ENCODE results near the gene OR10A4.
"Not testable (repeated sequence)": the region's sequence is repeated elsewhere in the genome, so short reads cannot be mapped to it uniquely, and the experiment has no call there.

Gene OR10A4

GRCh38 chr11:6895010-6895409, 18.6 kb downstream of the OR10A4 start:
- no peak for DNase-seq (ENCODE audit: low read depth in 2 of 2)

GRCh38 chr11:6898911-6899310, 22.5 kb downstream of the OR10A4 start:
- no peak for DNase-seq (ENCODE audit: low read depth in 2 of 2)

DNA sequence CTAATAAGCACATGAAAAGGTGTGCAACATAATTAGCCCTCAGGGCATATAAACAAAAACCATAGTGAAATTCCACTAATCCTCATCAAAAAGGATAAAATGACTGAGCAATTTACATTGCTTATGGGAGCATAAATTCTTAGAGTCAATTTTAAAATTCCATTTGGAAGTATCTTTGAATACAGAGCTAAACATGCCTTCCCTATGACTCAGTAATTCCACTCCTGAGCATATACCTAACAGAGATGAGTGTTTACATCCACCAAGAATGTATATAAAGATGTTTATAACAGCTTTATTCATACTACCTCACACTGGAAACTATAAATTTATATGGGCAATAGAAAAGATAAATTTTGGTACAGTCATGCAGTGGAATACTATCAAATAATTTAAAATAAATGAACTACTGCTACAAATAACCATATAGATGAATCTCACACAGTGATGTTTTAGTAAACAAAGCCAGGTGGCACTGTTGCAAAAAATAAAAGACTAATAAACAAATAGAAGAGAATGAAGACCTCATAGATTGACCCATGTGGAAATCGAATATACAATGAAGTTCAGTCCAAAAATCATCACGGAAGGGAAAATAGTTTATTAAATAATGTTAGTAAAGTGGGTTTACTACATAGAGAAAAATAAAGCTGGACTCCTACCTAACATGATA, 24.0 kb downstream of the OR10A4 start:
- no peak for DNase-seq (ENCODE audit: low read depth in 2 of 2)

- not testable (repeated sequence) for DNase-seq (ENCODE audit: low read depth in 2 of 2)
These were observed 28.4 kb downstream of the OR10A4 start for GRCh38 chr11:6904804-6905203.

GRCh38 chr11:6911378-6911777, 35.0 kb downstream of the OR10A4 start:
- DNase-seq (ENCODE audit: low read depth in 2 of 2): no peak

- DNase-seq (ENCODE audit: low read depth in 2 of 2): no peak
These were observed 35.5 kb downstream of the OR10A4 start for GRCh38 chr11:6911948-6912347.

GRCh38 chr11:6919698-6920097, 43.3 kb downstream of the OR10A4 start:
- no peak for DNase-seq (ENCODE audit: low read depth in 2 of 2)

DNA sequence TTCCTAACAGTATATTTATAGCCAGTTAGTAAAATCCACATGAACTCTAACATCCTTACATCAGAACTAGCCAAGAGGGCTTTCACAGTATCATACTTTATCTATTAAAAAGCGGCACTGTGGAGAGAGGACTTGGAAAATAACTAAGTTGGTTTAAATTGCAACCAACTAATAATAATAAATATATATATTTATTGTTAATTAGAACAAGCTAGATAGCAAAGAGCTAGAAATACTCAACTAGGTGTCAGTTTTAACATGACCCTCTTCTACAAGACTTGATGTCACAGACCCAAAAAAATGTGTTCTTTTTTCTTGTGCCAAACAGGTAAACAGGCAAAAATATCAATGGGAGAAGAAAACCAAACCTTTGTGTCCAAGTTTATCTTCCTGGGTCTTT, 44.3 kb downstream of the OR10A4 start, which contains the start of gene OR2D3:
OR2D3 (plus strand) TSS at position 301 of the 400 bp plus-strand sequence; CDS start at position 301, 0 bp downstream.
- no peak for DNase-seq (ENCODE audit: low read depth in 2 of 2)

DNA sequence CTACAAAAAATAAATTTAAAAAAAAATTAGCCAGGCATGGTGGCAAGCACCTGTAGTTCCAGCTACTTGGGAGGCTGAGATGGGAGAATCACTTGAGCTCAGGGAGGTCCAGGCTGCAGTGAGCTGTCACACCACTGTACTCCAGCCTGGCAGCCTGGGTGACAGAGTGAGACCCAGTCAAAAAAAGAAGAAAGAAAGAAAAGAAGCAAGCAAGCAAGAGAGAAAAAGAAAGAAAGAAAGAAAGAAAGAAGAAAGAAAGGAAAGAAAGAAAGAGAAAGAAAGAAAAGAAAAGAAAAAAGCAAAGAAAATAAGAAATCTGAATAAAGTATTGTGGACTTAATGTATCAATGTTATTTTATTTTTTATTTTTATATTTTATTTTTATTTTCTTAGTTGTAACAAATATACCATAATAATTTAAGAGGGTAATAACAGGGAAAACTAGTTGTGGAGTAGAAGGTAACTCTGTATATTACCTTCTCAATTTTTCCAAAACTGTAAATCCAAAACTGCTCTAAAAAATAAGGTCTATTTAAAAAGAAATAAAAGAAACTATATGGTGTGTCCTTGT, 48.7 kb downstream of the OR10A4 start:
- no peak for DNase-seq (ENCODE audit: low read depth in 2 of 2)

- no peak for DNase-seq (ENCODE audit: low read depth in 2 of 2)
These were observed 49.3 kb downstream of the OR10A4 start for GRCh38 chr11:6925636-6926207.

- peak; percentile 16 to 36 for DNase-seq (ENCODE audit: low read depth in 2 of 2)
These were observed 50.0 kb downstream of the OR10A4 start, which contains the start of gene ZNF215 for GRCh38 chr11:6926208-6927029. Gene ZNF215, plus strand, starts transcription at chr11:6926426. Its CDS starts 5,847 bp downstream, at chr11:6932273.

- DNase-seq (ENCODE audit: low read depth in 2 of 2): no peak
These were observed 50.7 kb downstream of the OR10A4 start for GRCh38 chr11:6927030-6927617.
